NCI-H526 treated with DMSO at 0.1 percent for 48 hours (cell line): ENCODE results near the gene SLC24A3.

ENCODE experiments used
- DNase-seq: peaks from one replicate; lab custom pipeline; 2025; lab: John Stamatoyannopoulos, UW

The SLC24A3 gene

GRCh38 chr20:19212469-19212815 is at the start of gene SLC24A3:
TSS of gene SLC24A3 (plus strand) at chr20:19212642.
- DNase-seq: no peak

- no peak for DNase-seq
Observed at GRCh38 chr20:19170148-19170547, 42.3 kb upstream of the SLC24A3 start.

- no peak for DNase-seq
Observed at GRCh38 chr20:19172637-19173036, 39.8 kb upstream of the SLC24A3 start.

- no peak for DNase-seq
Observed at GRCh38 chr20:19176470-19177052, 35.9 kb upstream of the SLC24A3 start.

GRCh38 chr20:19181552-19181951 is 30.9 kb upstream of the SLC24A3 start:
- no peak for DNase-seq

- DNase-seq: no peak
Observed at GRCh38 chr20:19185083-19185482, 27.4 kb upstream of the SLC24A3 start.

GRCh38 chr20:19193349-19193748 is 19.1 kb upstream of the SLC24A3 start:
- DNase-seq: no peak

- peak; percentile 41 for DNase-seq
Observed at GRCh38 chr20:19205981-19206396, 6.5 kb upstream of the SLC24A3 start.

GRCh38 chr20:19207541-19207940 is 4.9 kb upstream of the SLC24A3 start:
- DNase-seq: no peak

- no peak for DNase-seq
Observed at GRCh38 chr20:19210391-19211155, 1.9 kb upstream of the SLC24A3 start.

GRCh38 chr20:19211252-19211651 is 1.2 kb upstream of the SLC24A3 start:
- DNase-seq: no peak

GRCh38 chr20:19211661-19212468 is 577 bp upstream of the SLC24A3 start:
- DNase-seq: no peak

GRCh38 chr20:19212821-19213502 is 520 bp downstream of the SLC24A3 start:
- peak; percentile 31 for DNase-seq

GRCh38 chr20:19213946-19214490 is 1.6 kb downstream of the SLC24A3 start:
- no peak for DNase-seq

- DNase-seq: no peak
Observed at GRCh38 chr20:19218411-19218810, 6.0 kb downstream of the SLC24A3 start.

GRCh38 chr20:19222520-19223040 is 10.1 kb downstream of the SLC24A3 start:
- DNase-seq: no peak

GRCh38 chr20:19223640-19224039 is 11.2 kb downstream of the SLC24A3 start:
- DNase-seq: no peak

GRCh38 chr20:19231359-19232035 is 19.1 kb downstream of the SLC24A3 start:
- no peak for DNase-seq

GRCh38 chr20:19232997-19233794 is 20.8 kb downstream of the SLC24A3 start:
- no peak for DNase-seq

GRCh38 chr20:19236371-19237055 is 24.1 kb downstream of the SLC24A3 start:
- no peak for DNase-seq
